Measurements from ENCODE around the gene VPREB3.
A peak's percentile ranks its signal among the peaks of the same experiment; 100 is the strongest.

Gene VPREB3

GRCh38 chr22:23775779-23776375 is 21.7 kb upstream of the VPREB3 start:
- Mint-ChIP-seq H3K4me3 (no peak overlapping the region), H3K9me3 (no peaks in the 10 kb centered on the region), H3K27me3 (no peaks in the 10 kb centered on the region), H3K27ac (no peak overlapping the region), H3K4me1 (ENCODE audit: low read depth) (peaks cover 12% of the 10 kb centered on the region), H3K36me3 (ENCODE audit: low read depth) (no peaks in the 10 kb centered on the region)

- H3K27ac Mint-ChIP-seq = no peak overlapping the region
- H3K4me1 Mint-ChIP-seq (ENCODE audit: low read depth) = peaks cover 14% of the 10 kb centered on the region
- no peaks in the 10 kb centered on the region for H3K36me3 Mint-ChIP-seq (ENCODE audit: low read depth)
- no peak overlapping the region for H3K4me3 Mint-ChIP-seq
- no peaks in the 10 kb centered on the region for H3K27me3 Mint-ChIP-seq
- H3K9me3 Mint-ChIP-seq = no peaks in the 10 kb centered on the region
Observed at GRCh38 chr22:23774922-23775436, 20.8 kb upstream of the VPREB3 start.

GRCh38 chr22:23774114-23774921 is 20.1 kb upstream of the VPREB3 start:
- Mint-ChIP-seq H3K4me1 (ENCODE audit: low read depth) (peaks cover 18% of the 10 kb centered on the region), H3K27ac (no peak overlapping the region), H3K27me3 (no peaks in the 10 kb centered on the region), H3K4me3 (no peak overlapping the region), H3K36me3 (ENCODE audit: low read depth) (no peaks in the 10 kb centered on the region), H3K9me3 (no peaks in the 10 kb centered on the region)

- Mint-ChIP-seq H3K36me3 (ENCODE audit: low read depth) (no peaks in the 10 kb centered on the region), H3K4me1 (ENCODE audit: low read depth) (peaks cover 23% of the 10 kb centered on the region), H3K27me3 (no peaks in the 10 kb centered on the region), H3K4me3 (peak overlapping the region; percentile 50), H3K9me3 (no peaks in the 10 kb centered on the region), H3K27ac (no peak overlapping the region)
Observed at GRCh38 chr22:23773483-23774113, 19.4 kb upstream of the VPREB3 start.

GRCh38 chr22:23772649-23773473 is 18.6 kb upstream of the VPREB3 start, which contains the start of gene MMP11:
TSS of gene MMP11 (plus strand) at chr22:23772849. CDS start at chr22:23772871, 22 bp downstream.
- Mint-ChIP-seq H3K36me3 (ENCODE audit: low read depth) (no peaks in the 10 kb centered on the region), H3K27ac (no peak within 1 kb of the TSS), H3K4me1 (ENCODE audit: low read depth) (peaks cover 23% of the 10 kb centered on the region), H3K27me3 (no peaks in the 10 kb centered on the region), H3K4me3 (peak within 1 kb of the TSS; percentile 50), H3K9me3 (no peaks in the 10 kb centered on the region)

GRCh38 chr22:23772315-23772648 is 18.1 kb upstream of the VPREB3 start:
- Mint-ChIP-seq H3K36me3 (ENCODE audit: low read depth) (no peaks in the 10 kb centered on the region), H3K4me1 (ENCODE audit: low read depth) (peaks cover 23% of the 10 kb centered on the region), H3K27me3 (no peaks in the 10 kb centered on the region), H3K27ac (no peak overlapping the region), H3K9me3 (no peaks in the 10 kb centered on the region), H3K4me3 (peak overlapping the region; percentile 48)

- peak overlapping the region; percentile 23 for H3K4me3 Mint-ChIP-seq
- H3K9me3 Mint-ChIP-seq = no peaks in the 10 kb centered on the region
- peaks cover 9% of the 10 kb centered on the region for H3K36me3 Mint-ChIP-seq (ENCODE audit: low read depth)
- H3K27me3 Mint-ChIP-seq = no peaks in the 10 kb centered on the region
- H3K27ac Mint-ChIP-seq = no peak overlapping the region
- H3K4me1 Mint-ChIP-seq (ENCODE audit: low read depth) = peaks cover 44% of the 10 kb centered on the region
Observed at GRCh38 chr22:23769321-23769965, 15.2 kb upstream of the VPREB3 start.

GRCh38 chr22:23767673-23768548 is 13.7 kb upstream of the VPREB3 start, which contains the start of gene CHCHD10:
TSS of gene CHCHD10 (minus strand) at chr22:23767972. CDS start at chr22:23767874, 98 bp downstream.
- Mint-ChIP-seq H3K4me1 (ENCODE audit: low read depth) (peaks cover 59% of the 10 kb centered on the region), H3K36me3 (ENCODE audit: low read depth) (peaks cover 13% of the 10 kb centered on the region)

GRCh38 chr22:23767303-23767672 is 13.1 kb upstream of the VPREB3 start:
- Mint-ChIP-seq H3K9me3 (no peaks in the 10 kb centered on the region), H3K27ac (peak overlapping the region; percentile 72), H3K4me3 (peak overlapping the region; percentile 86), H3K4me1 (ENCODE audit: low read depth) (peaks cover 63% of the 10 kb centered on the region), H3K27me3 (no peaks in the 10 kb centered on the region), H3K36me3 (ENCODE audit: low read depth) (peaks cover 13% of the 10 kb centered on the region)

More at GRCh38 chr22:23767673-23768548, 13.7 kb upstream of the VPREB3 start, which contains the start of gene CHCHD10:
- no peaks in the 10 kb centered on the region for H3K9me3 Mint-ChIP-seq
- no peaks in the 10 kb centered on the region for H3K27me3 Mint-ChIP-seq
- H3K27ac Mint-ChIP-seq = peak within 1 kb of the TSS; percentile 76
- peak within 1 kb of the TSS; percentile 86 for H3K4me3 Mint-ChIP-seq

GRCh38 chr22:23764899-23765881 is 11.0 kb upstream of the VPREB3 start:
- Mint-ChIP-seq H3K36me3 (ENCODE audit: low read depth) (peaks cover 13% of the 10 kb centered on the region), H3K4me3 (peak overlapping the region; percentile 45), H3K9me3 (no peaks in the 10 kb centered on the region), H3K27me3 (no peaks in the 10 kb centered on the region), H3K27ac (peak overlapping the region; percentile 45), H3K4me1 (ENCODE audit: low read depth) (peaks cover 51% of the 10 kb centered on the region)

GRCh38 chr22:23763954-23764353 is 9.7 kb upstream of the VPREB3 start:
- H3K4me3 Mint-ChIP-seq = peak overlapping the region; percentile 74
- peaks cover 13% of the 10 kb centered on the region for H3K36me3 Mint-ChIP-seq (ENCODE audit: low read depth)
- peak overlapping the region; percentile 58 for H3K27ac Mint-ChIP-seq
- no peaks in the 10 kb centered on the region for H3K9me3 Mint-ChIP-seq
- H3K27me3 Mint-ChIP-seq = no peaks in the 10 kb centered on the region
- peaks cover 43% of the 10 kb centered on the region for H3K4me1 Mint-ChIP-seq (ENCODE audit: low read depth)

GRCh38 chr22:23763579-23763945 is 9.3 kb upstream of the VPREB3 start:
- peak overlapping the region; percentile 74 for H3K4me3 Mint-ChIP-seq
- H3K27me3 Mint-ChIP-seq = no peaks in the 10 kb centered on the region
- H3K36me3 Mint-ChIP-seq (ENCODE audit: low read depth) = peaks cover 13% of the 10 kb centered on the region
- H3K4me1 Mint-ChIP-seq (ENCODE audit: low read depth) = peaks cover 42% of the 10 kb centered on the region
- no peaks in the 10 kb centered on the region for H3K9me3 Mint-ChIP-seq
- peak overlapping the region; percentile 68 for H3K27ac Mint-ChIP-seq
